Naive B cell (primary cell): ENCODE measurements around the gene CFHR2. TPM values are rescaled to one million over a fixed set of nuclear protein-coding genes. Genes with fewer than 3 reads are reported as not detected.
"Not testable (repeated sequence)": the region's sequence is repeated elsewhere in the genome, so short reads cannot be mapped to it uniquely, and the experiment has no call there.

ENCODE experiments used
- ATAC-seq, 2 donors: fragments of 150-1000 bp; cut with Tn5 transposase; 2 replicates each; pipeline ENCODE4 v1.10.0; 2021; ENCODE audit warnings: low read depth in 2 of 2, mild to moderate bottlenecking in 2 of 2, moderate library complexity in 2 of 2
- DNase-seq: peaks from one replicate; pipeline ENCODE4 v3.0.0; 2022
- H3K27ac Mint-ChIP-seq, 6 donors: one replicate each; pipeline ENCODE4 v1.8.0; 2020 to 2022; ENCODE audit warnings: mild to moderate bottlenecking in 6 of 6, mixed read lengths in 6 of 6, moderate library complexity in 5 of 6, inconsistent platforms in 2 of 6
- H3K27me3 Mint-ChIP-seq, 3 donors: one replicate each; pipeline ENCODE4 v1.8.0; 2021 to 2022; ENCODE audit warnings: mixed read lengths in 3 of 3, mild to moderate bottlenecking in 1 of 3
- H3K36me3 Mint-ChIP-seq, 2 donors: one replicate each; pipeline ENCODE4 v1.8.0; 2020 to 2022; ENCODE audit warnings: mixed read lengths in 2 of 2, inconsistent platforms in 1 of 2, mild to moderate bottlenecking in 1 of 2
- H3K4me1 Mint-ChIP-seq, 3 donors: one replicate each; pipeline ENCODE4 v1.8.0; 2020 to 2022; ENCODE audit warnings: mixed read lengths in 3 of 3, inconsistent platforms in 1 of 3, mild to moderate bottlenecking in 1 of 3, moderate library complexity in 1 of 3
- H3K4me3 Mint-ChIP-seq, 8 donors: one replicate each; pipeline ENCODE4 v1.8.0; 2020 to 2022; ENCODE audit warnings: mild to moderate bottlenecking in 8 of 8, mixed read lengths in 8 of 8, moderate library complexity in 8 of 8, inconsistent platforms in 2 of 8
- H3K9me3 Mint-ChIP-seq, 7 donors: one replicate each; pipeline ENCODE4 v1.8.0; 2020 to 2022; ENCODE audit warnings: mixed read lengths in 7 of 7, mild to moderate bottlenecking in 5 of 7, inconsistent platforms in 2 of 7, moderate library complexity in 1 of 7
- polyA plus RNA-seq, 6 donors: library from polyadenylated mRNA; unstranded; fragments of 300-500 nt; fragmentation: Illumina TruSeq; gene quantifications; one replicate each; pipeline ENCODE4 v1.2.3, GENCODE V29; 2021; ENCODE audit warnings: low read depth in 6 of 6

CFHR2 gene
- polyA plus RNA-seq, 6 donors from 2014 or later, result not detected

DNA sequence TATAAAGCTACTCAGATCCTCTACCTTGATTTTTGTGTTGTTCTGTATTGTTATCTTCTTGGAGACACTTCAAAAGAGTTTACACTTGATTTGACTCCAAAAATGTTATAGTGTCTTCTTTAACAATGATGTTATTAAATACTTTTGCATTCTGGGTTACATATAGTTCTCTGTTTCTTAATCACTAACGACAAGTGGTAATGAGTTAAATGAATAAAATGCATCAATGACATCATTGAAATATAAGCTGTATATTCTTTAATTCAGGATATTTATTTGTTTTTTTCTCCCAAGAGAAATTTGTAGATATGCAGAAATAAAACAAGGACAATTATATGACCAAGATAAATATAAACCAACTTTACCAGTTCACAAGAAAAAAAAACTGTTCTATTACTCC lies 26.6 kb downstream of the CFHR2 start:
- DNase-seq (no peak), ATAC-seq (no peak)
- H3K9me3 Mint-ChIP-seq, result no peaks in the 10 kb centered on the region
- H3K4me1 Mint-ChIP-seq, result no peaks in the 10 kb centered on the region
- no peaks in the 10 kb centered on the region for H3K27me3 Mint-ChIP-seq
- no peak overlapping the region for H3K4me3 Mint-ChIP-seq
- H3K36me3 Mint-ChIP-seq, result no peaks in the 10 kb centered on the region
- H3K27ac Mint-ChIP-seq, result no peak overlapping the region

DNA sequence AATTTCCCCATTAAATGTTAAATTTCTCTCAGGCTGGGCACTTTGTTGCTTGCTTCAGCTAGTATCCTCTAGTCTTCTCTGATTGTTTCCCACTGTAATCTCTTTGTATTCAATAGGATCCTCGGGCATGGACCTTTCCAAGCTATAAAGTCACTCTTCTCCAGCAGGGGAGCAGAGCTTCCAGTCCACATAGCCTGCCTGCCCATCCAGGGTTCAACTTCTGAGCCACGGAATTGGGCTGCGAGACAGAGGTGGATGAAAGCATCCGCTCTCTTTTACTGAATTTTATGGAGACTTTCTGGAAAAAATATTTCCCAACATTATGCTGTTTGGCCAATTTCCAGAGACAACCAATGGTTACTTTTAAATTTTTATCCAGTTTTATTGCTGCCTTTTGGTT lies 32.7 kb downstream of the CFHR2 start:
- Mint-ChIP-seq H3K4me1 (no peaks in the 10 kb centered on the region), H3K9me3 (no peaks in the 10 kb centered on the region)
- no peak for ATAC-seq

DNA sequence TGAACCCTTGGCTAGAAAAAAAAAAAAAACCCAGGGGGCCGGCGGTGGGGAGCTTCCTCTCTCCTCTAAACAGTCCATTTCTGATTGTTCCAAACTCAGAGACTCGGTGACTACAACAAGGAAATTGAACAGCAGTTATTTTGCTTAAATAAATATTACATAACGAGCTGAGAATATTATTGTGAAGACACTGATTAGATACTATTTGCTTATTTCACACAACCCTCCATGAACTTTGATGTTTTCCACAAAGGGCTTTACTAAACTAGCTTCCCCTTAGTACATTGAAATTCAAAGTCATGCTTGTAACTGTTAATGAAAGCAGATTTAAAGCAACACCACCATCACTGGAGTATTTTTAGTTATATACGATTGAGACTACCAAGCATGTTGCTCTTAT lies 33.7 kb downstream of the CFHR2 start, which contains the start of gene CFHR5:
TSS of gene CFHR5 (plus strand) at position 279 of the 400 bp plus-strand sequence. CDS start at position 388, 109 bp downstream.
- Mint-ChIP-seq H3K4me1 (no peaks in the 10 kb centered on the region), H3K27me3 (no peaks in the 10 kb centered on the region), H3K9me3 (no peaks in the 10 kb centered on the region), H3K36me3 (no peaks in the 10 kb centered on the region), H3K27ac (no peak within 1 kb of the TSS), H3K4me3 (no peak within 1 kb of the TSS)
- ATAC-seq, result no peak
- no peak for DNase-seq

More for the DNA sequence above, 32.7 kb downstream of the CFHR2 start:
- no peak overlapping the region for H3K4me3 Mint-ChIP-seq
- no peak overlapping the region for H3K27ac Mint-ChIP-seq
- no peaks in the 10 kb centered on the region for H3K27me3 Mint-ChIP-seq
- DNase-seq, result no peak
- no peaks in the 10 kb centered on the region for H3K36me3 Mint-ChIP-seq

DNA sequence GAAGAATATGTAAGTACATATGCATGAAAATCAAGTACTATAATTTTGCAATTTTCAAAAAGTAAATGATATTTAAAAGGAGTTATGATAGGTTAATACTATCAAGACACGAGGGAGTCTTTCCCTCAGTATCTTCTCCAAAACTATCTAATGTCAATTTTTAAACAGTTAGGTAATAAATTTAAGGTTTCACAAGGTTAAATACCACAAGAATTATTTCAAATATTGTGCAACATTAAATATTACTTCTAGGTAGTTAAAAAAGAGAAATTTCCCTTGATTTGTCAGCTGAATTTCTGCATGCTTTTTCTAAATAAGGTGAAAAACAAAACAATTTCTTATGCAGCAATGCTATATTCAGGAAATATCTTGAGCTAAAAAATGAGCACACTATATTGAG lies 37.3 kb downstream of the CFHR2 start:
- H3K4me3 Mint-ChIP-seq, result no peak overlapping the region
- no peak for DNase-seq
- H3K4me1 Mint-ChIP-seq, result no peaks in the 10 kb centered on the region
- no peak overlapping the region for H3K27ac Mint-ChIP-seq
- no peaks in the 10 kb centered on the region for H3K36me3 Mint-ChIP-seq
- no peaks in the 10 kb centered on the region for H3K9me3 Mint-ChIP-seq
- H3K27me3 Mint-ChIP-seq, result no peaks in the 10 kb centered on the region
- no peak for ATAC-seq

DNA sequence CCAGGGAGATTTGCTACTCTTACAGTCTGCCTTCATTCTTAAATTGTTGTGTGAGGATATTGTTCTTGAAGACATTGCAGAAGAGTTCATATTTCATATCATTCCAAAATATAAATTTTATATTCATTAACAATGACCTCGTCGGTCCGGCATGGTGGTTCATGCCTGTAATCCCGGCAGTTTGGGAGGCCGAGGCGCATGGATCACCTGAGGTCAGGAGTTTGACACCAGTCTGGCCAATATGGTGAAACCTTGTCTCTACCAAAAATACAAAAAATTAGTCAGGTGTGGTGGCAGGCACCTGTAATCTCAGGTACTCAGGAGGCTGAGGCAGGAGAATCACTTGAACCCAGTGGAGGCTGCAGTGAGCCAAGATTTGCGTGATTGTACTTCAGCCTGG lies 38.7 kb downstream of the CFHR2 start:
- ATAC-seq, DNase-seq, H3K27ac Mint-ChIP-seq, H3K4me1 Mint-ChIP-seq, H3K4me3 Mint-ChIP-seq, H3K9me3 Mint-ChIP-seq, H3K36me3 Mint-ChIP-seq, H3K27me3 Mint-ChIP-seq: not testable (repeated sequence)

DNA sequence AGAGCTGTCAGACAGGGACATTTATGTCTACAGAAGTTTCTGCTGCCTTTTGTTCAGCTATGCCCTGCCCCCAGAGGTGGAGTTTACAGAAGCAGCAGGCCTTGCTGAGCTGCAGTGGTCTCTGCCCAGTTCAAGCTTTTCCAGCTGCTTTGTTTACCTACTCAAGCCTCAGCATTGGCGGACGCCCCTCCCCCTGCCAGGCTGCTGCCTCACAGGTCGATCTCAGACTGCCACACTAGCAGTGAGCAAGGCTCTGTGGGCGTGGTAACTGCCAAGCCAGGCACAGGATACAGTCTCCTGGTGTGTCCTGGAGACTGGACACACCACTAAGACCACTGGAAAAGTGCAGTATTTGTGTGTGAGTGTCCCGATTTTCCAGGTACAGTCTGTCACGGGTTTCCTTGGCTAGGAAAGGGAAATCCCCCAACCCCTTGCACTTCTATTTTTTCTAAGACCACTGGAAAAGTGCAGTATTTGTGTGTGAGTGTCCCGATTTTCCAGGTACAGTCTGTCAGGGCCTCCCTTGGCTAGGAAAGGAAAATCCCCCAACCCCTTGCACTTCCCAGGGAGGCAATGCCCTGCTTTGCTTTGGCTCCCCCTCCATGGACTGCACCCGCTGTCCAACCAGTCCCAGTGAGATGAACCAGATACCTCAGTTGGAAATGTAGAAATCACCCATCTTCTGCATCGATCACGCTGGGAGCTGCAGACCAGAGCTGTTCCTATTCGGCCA lies 48.5 kb downstream of the CFHR2 start:
- H3K27me3 Mint-ChIP-seq, ATAC-seq, H3K36me3 Mint-ChIP-seq, H3K27ac Mint-ChIP-seq, H3K4me1 Mint-ChIP-seq, DNase-seq, H3K9me3 Mint-ChIP-seq, H3K4me3 Mint-ChIP-seq: not testable (repeated sequence)

DNA sequence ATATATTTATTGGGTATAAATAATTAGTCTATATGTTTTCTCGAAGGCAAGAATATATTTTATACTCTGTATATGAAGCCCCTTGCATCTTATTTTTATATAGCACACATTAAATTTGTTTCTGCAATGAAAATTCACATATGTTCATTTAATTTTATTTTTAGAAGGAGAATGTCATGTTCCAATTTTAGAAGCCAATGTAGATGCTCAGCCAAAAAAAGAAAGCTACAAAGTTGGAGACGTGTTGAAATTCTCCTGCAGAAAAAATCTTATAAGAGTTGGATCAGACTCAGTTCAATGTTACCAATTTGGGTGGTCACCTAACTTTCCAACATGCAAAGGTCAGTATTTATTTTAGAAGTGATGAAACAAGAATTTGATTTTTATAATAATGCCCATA lies 50.4 kb downstream of the CFHR2 start:
- no peaks in the 10 kb centered on the region for H3K36me3 Mint-ChIP-seq
- H3K4me3 Mint-ChIP-seq, result no peak overlapping the region
- no peaks in the 10 kb centered on the region for H3K4me1 Mint-ChIP-seq
- H3K27me3 Mint-ChIP-seq, result no peaks in the 10 kb centered on the region
- ATAC-seq (no peak), DNase-seq (no peak)
- no peak overlapping the region for H3K27ac Mint-ChIP-seq
- H3K9me3 Mint-ChIP-seq, result no peaks in the 10 kb centered on the region

DNA sequence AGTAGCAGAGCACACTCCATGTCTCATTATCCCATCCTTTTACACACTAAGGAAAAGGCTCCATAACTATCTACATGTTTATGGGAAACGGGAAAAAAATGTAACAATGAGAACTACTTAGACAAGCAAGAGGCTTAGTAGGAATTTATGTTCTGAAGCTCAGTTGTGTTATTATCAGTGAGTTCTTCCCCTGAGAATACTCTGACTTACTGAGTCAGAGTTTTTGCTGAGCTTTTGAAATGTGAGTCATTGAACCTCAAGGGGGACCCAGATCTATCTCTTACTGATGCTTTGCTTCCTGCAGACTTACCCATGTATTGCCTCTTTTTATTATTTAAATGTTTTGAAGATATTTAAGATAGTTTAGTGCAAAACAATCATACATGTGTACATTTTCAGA lies 53.9 kb downstream of the CFHR2 start:
- Mint-ChIP-seq H3K9me3 (no peaks in the 10 kb centered on the region), H3K4me3 (no peak overlapping the region), H3K4me1 (no peaks in the 10 kb centered on the region), H3K27me3 (no peaks in the 10 kb centered on the region), H3K27ac (no peak overlapping the region), H3K36me3 (no peaks in the 10 kb centered on the region)
- ATAC-seq (no peak), DNase-seq (no peak)

DNA sequence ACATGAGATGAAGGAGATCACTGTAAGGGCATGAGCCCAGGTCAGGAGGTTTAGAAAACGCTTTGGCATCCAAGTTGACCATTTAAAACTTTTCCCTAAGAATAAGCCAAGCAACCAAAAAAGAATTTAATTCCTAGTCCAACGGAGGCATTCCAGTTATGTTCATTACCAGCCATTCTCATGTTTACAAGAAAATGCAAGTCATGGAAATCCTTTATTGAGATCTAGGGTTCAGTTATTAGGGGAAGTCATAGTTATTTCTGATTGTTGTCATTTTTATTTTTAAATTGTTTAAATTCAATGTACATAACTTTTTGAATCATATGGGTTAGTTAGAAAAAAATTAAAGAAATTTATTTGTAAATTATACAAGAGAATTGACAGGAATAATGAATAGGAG lies 58.3 kb downstream of the CFHR2 start:
- Mint-ChIP-seq H3K27ac (no peak overlapping the region), H3K4me3 (no peak overlapping the region), H3K27me3 (no peaks in the 10 kb centered on the region), H3K9me3 (no peaks in the 10 kb centered on the region), H3K4me1 (no peaks in the 10 kb centered on the region), H3K36me3 (no peaks in the 10 kb centered on the region)
- ATAC-seq (no peak), DNase-seq (no peak)

DNA sequence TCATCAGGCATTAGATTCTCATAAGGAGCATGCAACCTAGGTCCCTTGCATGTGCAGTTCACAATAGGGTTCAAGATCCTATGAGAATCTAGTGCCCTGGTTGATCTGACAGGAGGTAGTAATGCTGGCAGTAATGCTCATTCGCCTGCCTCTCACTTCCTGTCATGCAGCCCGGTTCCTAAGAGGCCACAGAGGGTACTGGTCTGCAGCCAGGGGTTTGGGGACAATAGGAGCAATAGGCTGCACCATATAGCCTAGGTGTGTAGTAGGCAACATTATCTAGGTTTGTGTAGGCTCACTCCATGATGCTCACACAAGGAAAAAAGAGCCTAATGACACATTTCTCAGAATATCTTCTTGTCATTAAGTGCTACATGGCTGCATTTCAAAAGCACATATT lies 59.6 kb downstream of the CFHR2 start:
- no peaks in the 10 kb centered on the region for H3K27me3 Mint-ChIP-seq
- DNase-seq, result no peak
- ATAC-seq, result no peak
- no peak overlapping the region for H3K27ac Mint-ChIP-seq
- H3K36me3 Mint-ChIP-seq, result no peaks in the 10 kb centered on the region
- no peaks in the 10 kb centered on the region for H3K9me3 Mint-ChIP-seq
- H3K4me3 Mint-ChIP-seq, result no peak overlapping the region
- no peaks in the 10 kb centered on the region for H3K4me1 Mint-ChIP-seq

DNA sequence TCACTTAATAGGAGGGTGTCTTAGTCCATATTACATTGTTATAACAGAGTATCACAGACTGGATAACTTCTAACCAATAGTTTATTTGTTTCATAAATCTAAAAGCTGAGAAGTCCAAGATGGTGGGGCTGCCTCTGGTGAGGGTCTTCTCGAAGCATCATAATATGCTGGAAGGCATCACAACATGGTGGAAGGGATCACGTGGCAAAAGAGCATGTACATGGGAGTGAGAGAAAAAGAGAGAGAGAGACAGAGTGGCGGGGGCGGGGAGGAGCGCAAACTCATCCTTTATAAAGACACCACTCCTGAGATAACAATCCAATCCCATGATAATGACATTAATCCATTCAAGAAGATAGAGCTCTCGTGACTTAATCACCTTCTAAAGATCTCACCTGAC lies 65.3 kb downstream of the CFHR2 start:
- H3K36me3 Mint-ChIP-seq, result no peaks in the 10 kb centered on the region
- no peak for ATAC-seq
- H3K27me3 Mint-ChIP-seq, result peaks cover 0 to 5% (median 0%) of the 10 kb centered on the region in 3 donors
- H3K27ac Mint-ChIP-seq, result no peak overlapping the region
- peaks cover 0 to 19% (median 8%) of the 10 kb centered on the region in 7 donors for H3K9me3 Mint-ChIP-seq
- H3K4me1 Mint-ChIP-seq, result no peaks in the 10 kb centered on the region
- no peak overlapping the region for H3K4me3 Mint-ChIP-seq
- DNase-seq, result no peak

Other genes with a start within 250 kb of the CFHR2 start
- gene CFHR3, start 168.9 kb upstream of the CFHR2 start, polyA plus RNA-seq, result not detected
- not detected for gene CFHR1, start 124.0 kb upstream of the CFHR2 start, polyA plus RNA-seq
- gene CFHR4, start 55.7 kb upstream of the CFHR2 start, polyA plus RNA-seq, result not detected
- not detected for gene CFHR5, start 33.8 kb downstream of the CFHR2 start, polyA plus RNA-seq
- gene F13B, start 123.5 kb downstream of the CFHR2 start, polyA plus RNA-seq, result not detected
- not detected for gene ASPM, start 202.9 kb downstream of the CFHR2 start, polyA plus RNA-seq